ENCODE data around the gene NAV2.
A peak's percentile ranks its signal among the peaks of the same experiment; 100 is the strongest.
"Not testable (repeated sequence)": the region's sequence is repeated elsewhere in the genome, so short reads cannot be mapped to it uniquely, and the experiment has no call there.

Gene NAV2

DNA sequence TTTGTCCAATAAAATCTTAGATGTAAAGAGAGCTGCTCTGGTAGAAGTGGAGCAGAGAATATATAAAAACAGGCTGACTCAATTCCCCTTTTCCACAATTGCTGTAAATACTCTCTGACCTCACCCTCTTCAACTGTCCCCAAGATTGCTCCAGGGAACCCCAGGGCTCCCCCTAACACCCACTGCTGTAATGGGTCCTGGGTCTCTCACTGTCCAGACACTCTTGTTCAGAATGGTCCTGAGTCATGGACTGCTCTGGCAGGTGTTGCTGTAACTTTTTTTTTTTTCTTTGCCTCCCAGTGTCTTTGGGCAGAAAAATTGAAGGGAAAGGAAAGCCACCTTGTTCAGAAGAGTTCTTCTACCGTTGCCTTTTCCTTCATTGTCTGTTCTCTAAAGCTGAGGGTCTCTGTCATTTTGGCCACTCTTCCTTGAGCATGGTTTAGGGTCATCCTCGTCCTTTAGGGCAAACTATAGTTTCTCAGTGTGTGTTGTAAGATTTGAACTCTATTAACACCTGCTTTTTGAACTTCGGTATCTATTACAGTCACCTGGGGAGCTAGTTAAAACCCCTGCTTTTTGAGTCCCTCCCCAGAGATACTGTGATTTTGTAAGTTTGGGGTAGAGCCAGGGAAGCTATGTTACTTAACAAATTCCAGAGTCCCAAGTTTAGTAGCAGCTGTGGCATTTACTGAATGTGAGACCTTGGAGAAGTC, 209.5 kb downstream of the NAV2 start:
- DNase-seq (ENCODE audit: low spot score), result no peak

DNA sequence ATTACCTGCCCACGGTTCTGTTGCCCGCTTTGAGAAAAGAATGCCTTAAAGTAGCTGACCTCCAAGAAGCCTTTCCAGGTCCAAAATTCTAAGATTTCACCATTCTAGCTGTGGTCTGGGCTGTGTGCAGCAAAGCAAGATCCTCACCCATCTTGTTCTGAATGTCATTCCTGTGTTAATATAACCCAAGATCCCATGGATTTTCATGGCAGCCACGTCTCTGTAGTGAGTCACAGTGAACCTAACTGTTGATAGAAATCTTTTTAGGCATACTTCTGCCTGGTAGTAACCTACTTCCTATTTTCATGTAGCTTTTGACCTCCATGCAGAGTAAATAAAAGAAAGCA, 210.0 kb downstream of the NAV2 start:
- DNase-seq (ENCODE audit: low spot score), result no peak

DNA sequence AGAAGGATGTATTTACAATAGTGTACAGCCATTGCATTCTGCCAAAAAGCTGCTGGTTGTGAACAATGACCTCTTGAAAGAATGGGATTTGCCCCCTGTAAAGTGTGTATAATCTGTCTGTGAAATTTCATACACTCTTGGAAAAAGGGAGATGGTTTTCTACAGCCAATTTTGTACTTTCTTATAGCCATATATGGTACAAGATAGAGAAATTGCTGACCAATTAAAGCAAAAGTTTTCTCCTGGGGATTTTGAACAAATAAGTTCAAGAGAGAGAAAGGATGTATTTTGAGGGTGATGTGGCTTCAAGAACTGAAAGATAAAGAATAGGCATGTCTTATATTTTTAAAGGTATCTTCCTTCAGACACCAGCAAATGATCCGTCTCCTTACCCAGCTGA, 211.0 kb downstream of the NAV2 start:
- DNase-seq (ENCODE audit: low spot score), result no peak

DNA sequence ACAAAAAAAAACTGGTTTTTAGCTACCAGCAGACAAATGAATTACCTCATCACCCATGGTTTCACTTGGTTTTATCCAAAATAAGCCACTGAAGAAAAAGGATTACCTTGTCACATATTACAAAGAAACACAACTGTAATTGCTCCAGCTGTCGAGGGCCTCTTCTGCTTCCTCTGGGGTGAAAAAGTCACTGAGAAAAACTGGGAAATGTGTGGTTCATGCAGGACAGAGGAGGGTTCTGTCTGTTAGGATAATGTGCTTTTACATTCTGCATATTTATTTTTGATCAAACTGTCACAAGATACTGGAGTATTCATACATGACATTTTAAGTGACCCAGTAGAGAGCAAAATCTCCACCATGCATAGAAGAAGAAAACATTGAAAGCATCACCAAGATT, 211.7 kb downstream of the NAV2 start:
- no peak for DNase-seq (ENCODE audit: low spot score)

DNA sequence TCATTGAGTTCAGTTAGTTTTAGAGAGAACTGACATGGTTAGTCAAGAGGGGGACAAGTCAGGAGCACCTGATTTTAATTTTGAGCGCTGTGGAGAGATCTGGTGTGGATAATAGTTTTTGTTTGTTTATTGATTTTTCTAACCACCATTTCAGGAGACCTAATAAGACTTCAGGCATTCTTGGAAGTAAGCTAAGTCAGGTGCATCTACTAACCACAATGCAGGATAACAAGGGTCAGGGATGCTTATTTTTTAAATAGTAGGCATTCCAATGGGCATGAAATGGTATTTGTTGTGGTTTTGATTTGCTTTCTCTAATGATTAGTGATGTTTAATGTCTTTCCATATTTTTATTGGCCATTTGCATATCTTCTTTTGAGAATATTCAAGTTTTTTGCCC, 212.1 kb downstream of the NAV2 start:
- DNase-seq (ENCODE audit: low spot score), result no peak

DNA sequence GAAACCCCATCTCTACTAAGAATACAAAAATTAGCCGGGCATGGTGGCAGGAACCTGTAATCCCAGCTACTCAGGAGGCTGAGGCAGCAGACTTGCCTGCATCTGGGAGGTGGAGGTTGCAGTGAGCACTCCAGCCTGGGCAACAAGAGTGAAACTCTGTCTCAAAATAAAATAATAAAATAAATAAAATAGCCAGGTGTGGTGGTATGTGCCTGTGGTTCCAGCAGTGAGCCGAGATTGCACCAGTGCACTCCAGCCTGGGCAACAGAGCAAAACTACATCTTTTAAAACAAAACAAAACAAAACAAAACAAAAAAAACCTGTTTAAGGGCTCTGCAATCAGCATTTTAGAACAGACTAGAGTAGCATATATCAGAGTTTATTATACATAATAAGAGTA, 214.8 kb downstream of the NAV2 start:
- DNase-seq (ENCODE audit: low spot score), result not testable (repeated sequence)

DNA sequence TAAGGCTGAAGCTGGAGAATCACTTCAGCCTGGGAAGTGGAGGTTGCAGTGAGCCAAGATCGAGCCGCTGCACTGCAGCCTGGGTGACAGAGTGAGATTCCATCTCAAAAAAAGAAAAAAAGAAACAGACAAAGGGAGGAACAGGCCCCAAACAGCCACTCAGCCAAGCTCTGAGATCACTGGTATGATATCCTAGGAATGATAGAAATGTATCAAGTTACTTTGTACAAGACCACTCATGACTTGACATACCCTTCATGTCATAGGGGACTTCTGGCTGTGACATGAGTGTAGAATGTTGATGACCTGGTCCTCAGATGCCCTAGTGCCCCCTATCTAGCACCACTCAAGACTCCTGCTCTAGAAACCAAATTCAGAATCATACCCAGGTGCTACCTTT, 216.5 kb downstream of the NAV2 start:
- DNase-seq (ENCODE audit: low spot score), result no peak

DNA sequence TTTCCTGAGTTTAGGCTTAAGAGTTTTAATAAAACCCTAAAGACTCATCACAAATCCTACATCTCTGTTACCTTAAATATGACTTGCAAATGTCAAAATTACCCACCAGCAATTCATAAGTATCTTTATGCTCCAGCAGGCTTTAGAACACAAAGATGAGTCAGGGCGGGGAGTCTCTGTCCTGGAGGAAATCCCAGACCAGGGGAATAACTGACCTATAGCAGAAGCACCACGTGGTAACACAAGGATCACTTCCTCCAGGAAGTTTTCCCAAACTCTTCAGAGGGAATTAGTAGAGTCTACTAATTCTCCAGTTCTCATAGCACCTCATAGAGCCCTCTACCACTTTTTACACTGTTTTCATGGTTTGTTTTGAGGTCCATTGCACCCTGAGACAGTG, 217.0 kb downstream of the NAV2 start:
- DNase-seq (ENCODE audit: low spot score), result no peak

DNA sequence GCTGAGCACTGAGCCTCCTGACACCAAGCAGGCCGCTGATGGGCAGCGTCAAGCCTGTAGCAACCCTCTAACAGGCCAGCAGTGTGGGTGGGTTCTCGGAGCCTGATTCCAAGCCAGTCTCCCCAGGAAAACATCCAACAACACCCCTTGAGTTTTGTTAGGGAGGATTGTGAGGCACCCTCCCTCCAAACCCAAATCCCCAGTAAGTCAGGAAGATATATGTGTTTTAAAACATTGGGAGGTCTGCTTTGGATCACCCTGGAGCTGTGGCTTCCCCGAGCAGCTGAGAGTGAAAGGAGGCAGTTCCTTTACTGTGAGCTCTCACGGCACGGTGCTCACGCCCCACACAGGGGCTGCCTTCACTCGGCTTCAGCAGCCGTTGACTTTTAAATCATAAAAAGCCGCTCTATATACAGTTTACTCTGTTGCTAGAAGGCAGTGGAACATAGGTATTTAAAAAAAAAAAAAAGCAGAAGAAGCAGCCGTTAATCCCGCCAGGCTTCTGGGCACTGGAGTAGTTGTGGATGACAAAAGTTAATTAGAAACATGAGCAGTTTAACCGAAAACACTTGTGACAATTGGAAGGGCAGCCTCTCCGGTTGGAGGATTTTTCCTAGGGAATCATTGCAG, 218.6 kb downstream of the NAV2 start:
- DNase-seq (ENCODE audit: low spot score), result peak; percentile 48

DNA sequence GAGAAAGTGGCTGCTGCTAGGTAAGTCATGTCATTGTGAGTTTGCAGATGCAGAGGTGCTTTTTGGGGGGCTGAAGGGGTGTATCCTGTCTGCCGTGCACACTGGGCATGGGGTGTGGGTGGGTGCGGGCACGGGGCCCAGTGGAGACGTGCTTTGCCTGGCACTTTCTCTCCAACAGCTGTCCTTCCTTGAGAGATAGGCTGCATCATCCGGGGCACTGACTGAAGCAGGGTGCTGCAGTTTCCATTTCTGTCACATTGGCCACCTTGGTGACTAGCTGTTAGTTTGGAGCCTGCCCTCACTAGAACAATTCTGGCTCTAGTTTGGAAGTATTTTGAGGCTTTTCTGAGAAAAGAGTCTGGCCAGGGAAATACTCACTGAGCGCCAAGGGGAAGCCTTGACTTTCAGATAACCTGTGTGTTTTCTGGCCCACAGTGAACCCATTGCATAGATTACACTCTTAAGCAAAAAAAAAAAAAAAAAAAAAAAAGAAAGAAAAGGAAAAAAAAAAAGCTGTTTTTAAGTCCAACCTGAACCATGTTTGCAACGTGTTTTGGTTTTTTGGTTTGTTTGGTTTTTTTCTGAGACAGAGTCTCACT, 219.2 kb downstream of the NAV2 start:
- no peak for DNase-seq (ENCODE audit: low spot score)

DNA sequence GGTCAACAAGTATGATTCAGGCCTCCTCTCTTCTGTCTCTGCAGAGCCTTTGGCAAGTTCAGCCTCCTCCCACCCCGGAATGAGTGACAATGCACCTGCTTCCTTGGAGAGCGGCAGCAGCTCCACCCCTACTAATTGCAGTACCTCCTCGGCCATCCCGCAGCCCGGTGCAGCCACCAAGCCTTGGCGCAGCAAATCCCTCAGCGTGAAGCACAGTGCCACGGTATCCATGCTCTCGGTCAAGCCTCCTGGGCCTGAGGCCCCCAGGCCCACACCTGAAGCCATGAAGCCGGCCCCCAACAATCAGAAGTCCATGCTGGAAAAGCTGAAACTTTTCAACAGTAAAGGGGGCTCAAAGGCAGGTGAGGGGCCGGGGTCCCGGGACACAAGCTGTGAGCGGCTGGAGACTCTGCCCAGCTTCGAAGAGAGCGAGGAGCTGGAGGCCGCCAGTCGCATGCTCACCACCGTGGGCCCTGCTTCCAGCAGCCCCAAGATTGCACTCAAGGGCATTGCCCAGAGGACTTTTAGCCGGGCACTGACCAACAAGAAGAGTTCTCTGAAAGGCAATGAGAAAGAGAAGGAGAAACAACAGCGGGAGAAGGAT, 220.6 kb downstream of the NAV2 start:
- DNase-seq (ENCODE audit: low spot score), result no peak

DNA sequence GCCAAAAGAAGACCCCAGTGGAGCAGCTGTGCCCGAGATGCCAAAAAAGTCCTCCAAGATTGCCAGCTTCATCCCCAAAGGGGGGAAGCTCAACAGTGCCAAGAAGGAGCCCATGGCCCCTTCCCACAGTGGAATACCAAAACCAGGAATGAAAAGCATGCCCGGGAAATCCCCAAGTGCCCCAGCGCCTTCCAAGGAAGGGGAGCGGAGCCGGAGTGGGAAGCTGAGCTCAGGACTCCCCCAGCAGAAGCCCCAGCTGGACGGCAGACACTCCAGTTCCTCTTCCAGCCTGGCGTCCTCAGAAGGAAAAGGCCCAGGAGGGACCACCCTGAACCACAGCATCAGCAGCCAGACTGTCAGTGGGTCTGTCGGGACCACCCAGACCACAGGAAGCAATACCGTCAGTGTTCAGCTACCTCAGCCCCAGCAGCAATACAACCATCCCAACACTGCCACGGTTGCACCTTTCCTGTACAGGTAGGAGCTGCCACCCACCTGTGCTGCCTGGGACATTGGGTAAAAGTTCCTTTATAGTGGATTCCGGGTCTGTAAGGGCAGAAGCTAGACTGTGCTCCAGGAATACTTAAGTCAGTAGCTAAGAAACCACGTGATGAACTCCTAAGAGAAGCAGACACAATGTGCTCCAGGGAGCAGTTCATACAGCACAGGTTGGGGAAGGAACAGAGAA, 221.3 kb downstream of the NAV2 start:
- DNase-seq (ENCODE audit: low spot score), result no peak

DNA sequence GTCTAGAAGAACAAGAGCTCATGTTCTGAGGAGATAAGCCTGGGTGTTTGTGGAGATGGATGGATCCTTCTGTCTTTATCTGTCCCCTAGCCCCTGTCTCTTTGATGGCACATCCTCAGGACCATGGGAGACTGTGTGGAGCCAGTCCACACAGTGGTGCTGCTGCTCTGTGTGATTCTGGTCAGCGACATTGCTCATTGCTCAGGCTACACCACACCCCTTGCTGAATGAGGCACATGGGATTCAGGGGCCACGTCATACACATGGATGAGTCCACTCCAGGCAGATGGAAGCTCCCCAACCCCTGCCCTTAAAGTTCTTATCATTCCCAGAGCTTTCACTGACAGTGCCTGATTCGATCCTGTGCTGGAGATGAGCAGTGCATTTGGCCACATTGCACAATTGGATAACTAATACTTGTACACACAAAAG, 222.2 kb downstream of the NAV2 start:
- peak; percentile 77 for DNase-seq (ENCODE audit: low spot score)

DNA sequence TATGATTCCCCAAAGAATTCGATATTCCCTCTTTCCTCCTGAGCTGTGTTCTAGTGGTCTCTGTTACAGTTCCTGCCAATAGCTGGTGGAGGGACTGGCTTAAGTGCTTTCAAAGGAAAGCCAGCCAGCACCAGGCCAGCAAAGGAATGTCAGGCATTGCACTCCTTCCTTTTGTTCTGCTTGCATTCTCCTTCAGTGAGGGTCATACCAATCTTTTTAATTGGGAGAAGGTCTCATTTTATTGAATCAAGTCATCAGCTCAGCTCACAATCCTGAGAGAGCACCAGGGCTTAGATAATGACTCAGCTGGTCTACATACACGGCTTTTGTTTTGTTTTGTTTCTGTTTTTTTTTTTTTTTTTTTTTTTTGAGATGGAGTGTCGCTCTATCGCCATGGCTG, 222.9 kb downstream of the NAV2 start:
- DNase-seq (ENCODE audit: low spot score), result peak; percentile 72

DNA sequence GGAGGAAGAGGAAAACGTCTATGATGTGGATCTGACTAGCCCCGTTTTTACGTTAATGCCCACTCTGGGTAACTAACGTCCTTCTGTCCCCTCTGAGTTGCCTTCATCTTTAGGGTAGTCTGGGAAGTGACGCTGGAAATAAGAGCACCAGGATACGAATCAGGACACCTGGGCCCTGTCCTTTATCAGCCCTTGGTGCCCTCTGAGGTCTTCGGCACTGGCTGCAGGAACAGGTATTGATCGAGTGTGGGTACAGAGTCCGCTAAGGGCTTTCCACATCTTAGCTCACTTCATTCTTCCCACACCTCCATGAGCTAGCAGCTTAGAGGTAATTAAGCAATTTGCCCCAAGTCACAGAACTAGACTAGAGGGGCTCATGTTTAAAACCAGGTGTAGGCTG, 223.8 kb downstream of the NAV2 start:
- DNase-seq (ENCODE audit: low spot score), result no peak

DNA sequence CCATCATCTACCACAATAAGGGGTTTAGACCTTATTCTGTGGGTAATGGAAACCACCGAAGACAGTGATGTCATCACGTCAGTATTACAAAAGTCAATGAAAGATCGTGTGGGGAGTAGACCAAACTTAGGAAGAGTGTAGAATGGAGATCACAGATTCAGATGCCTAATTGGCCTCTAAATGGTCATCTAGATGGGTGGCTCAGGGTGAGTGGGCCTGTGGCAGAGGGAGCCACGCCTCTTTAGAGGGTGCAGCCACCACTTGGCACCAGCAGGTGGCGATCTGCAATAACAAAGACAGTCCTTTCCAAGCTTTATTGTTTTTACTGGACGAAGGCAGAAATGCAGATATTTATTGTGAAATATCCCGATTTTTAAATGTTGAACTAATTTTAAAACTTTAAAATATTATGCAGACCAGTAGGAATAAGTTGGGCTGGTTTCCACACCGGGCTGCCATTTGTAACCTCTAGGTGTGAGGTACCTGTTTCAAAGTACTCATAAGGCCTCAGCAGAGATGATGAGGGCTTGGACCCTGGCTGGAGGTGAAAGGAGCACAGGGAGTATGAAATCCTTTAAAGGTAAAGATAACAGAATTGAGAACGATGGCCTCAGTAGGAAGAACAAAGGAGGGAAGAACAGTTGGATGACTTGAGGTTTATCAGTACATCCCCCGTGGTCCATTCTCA, 225.7 kb downstream of the NAV2 start:
- DNase-seq (ENCODE audit: low spot score), result peak; percentile 45

DNA sequence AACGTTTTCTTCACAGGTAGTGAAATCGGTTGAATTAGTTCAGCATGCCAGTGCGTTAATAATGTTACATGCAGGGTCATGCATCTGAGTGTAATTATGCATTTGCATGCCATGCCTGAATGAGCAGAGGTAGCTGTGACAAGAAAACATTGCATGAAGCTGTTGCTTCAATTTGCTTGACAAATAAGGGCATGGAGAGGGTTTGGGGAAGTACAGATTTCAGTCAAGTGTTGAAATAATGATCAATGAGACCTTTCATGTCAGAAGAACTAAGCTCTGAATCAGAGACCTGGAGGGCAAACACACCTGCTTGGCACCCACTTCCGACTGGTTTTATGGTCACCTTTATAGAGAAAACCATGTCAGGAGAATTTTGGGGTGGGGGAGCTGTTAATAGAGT, 226.2 kb downstream of the NAV2 start:
- DNase-seq (ENCODE audit: low spot score), result no peak

DNA sequence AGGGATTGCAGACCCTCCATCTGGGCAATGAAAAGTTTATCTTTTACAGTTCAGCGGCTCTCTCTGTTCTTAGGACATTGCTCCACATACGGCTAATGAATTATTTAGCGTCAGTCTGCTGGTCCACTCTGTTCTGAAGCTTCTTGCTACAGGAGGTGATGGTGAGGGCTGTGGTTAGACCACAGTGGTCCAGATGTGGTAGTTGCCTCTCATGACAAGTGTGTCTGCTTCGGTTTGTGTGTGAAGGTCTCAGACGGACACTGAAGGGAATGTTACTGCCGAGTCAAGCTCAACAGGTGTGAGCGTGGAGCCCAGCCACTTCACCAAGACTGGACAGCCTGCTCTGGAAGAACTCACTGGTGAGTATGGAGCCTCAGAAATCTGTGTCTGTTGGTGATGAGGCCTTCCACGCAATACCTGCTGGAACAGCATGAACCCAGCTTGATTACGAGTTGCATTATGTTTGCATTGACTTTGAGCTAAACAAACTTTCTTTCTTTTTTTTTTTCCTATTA, 226.8 kb downstream of the NAV2 start:
- DNase-seq (ENCODE audit: low spot score), result no peak

DNA sequence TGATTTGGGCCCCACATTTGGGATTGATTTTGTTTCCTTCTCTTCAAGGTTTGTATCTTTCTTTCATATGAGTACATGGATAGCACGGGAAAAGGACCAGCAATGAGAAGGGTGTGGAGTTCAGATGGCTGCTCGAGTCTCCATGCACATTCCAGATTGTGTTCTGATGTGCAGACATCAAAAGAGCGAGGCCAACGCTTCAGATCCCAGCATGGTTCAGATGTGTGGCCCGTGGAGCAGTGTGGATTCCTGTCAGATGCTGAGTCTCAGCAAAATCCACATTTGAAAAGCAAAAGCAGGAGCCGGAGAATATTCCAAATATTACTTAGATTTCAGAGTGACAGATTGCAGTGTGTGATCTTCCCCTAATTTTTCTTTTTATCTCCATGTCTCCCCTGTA, 228.2 kb downstream of the NAV2 start:
- no peak for DNase-seq (ENCODE audit: low spot score)

DNA sequence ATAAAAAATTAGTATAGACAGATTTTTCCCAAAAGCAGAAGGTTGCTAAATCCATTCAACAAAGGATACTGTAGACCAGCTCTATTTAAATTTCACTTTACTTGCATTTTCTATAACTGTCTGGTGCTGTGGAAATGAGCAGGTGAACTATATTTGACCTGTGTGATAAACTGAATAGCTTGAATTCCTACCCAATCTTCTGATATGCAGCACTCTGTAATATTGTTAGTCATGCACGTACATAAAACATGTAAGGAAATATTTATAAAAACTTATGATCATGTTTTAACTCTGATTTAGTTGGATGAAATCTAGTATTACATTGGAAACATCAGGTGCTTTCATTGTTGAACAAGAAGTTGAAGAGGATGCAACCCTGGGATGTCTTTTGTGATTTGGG, 234.0 kb downstream of the NAV2 start:
- no peak for DNase-seq (ENCODE audit: low spot score)

DNA sequence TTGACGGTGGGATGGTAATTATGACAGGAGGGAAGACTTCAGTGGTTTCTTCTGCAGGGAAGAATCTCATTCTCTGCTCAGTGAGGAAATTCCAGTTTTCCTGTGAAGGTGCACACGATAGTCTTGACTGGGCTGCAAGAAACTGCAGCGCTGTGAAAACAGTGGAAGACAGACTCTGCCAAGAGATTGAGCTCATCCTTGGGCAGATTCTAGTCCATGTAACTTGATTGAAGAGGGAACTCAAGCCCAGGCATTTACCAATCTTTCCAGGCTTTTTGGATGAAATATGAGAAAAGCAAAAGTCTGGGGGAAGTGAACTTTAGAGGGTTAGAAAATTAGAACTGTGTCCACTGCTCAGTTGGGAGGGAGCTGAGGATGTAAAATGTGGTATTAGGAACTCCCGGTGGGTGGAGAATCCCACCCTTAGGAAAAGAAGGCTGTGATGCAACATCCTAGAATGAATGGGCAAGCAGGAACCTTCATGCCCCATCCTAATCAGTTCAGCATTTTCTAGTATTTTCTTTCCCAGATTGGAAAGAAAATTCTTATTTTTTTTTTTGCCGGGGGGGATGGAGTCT, 235.0 kb downstream of the NAV2 start:
- no peak for DNase-seq (ENCODE audit: low spot score)

DNA sequence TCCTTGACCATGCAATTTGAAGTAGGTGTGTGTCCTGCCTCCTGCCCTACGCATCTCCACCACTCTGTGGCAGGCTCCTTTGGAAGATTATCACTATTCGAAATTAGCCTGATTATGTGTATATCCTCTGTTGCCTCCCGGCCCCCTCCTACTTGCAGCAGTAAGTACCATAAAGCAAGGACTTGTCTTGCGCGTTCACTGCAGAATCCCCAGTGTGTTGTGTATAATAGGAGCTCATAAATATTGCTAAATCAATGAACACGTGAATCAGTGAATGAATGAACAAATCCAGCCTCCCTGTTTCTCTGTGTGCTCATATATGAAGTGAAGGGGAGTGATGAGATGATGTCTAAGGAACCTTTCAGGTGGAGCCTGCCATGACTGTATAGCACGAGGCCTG, 237.0 kb downstream of the NAV2 start:
- no peak for DNase-seq (ENCODE audit: low spot score)

Data from hepatic stellate cell (primary cell).